ENCODE results near the gene GLB1L.
"Not testable (repeated sequence)": the region's sequence is repeated elsewhere in the genome, so short reads cannot be mapped to it uniquely, and the experiment has no call there.

The GLB1L gene

DNA sequence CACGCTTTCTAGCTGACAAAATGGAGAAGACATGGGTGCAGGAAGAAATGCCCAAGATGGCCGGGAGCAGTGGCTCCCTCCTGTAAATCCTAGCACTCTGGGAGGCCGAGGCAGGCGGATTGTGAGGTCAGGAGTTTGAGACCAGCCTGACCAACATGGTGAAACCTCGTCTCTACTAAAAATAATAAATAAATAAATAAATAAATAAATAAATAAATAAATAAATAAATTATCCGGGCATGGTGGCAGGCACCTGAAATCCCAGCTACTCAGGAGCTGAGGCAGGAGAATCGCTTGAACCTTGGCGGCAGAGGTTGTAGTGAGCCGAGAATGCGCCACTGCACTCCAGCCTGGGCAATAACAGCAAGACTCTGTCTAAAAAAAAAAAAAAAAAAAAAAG is 13.7 kb upstream of the GLB1L start:
- in situ Hi-C loops (cut with MboI; ENCODE audit: low pct_unique_long_range_greater_than_20kb, low sequenced_read_pairs); DNase-seq: not testable (repeated sequence)

DNA sequence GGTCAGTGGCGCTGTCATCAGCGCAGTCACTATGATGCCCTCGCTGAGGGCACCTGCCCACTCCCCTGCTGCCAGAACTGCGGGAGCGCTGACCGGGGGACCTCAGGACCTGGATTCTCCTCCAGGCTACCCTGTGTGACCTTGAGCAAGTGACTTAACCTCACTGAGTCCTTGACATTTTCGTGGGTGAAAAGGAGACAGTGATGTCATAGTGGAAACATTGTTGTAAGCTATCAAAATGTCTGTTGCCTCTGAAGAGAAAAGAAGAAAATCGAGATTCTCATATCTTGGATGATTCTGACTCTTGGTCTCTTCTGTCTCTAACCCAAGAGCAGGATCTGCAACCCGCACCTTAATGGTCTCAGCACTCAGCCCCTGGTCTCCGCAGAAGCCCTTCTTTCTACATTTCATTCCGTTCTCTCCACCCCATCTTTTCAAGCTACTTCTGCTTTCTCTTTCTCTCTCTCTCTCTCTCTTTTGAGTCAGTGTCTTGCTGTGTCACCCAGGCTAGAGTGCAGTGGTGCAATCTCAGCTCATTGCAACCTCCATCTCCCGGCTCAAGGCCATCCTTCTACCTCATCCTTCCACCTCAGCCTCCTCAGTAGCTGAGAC is 9.5 kb upstream of the GLB1L start:
- peak; percentile 72 for DNase-seq
- in situ Hi-C loops (cut with MboI; ENCODE audit: low pct_unique_long_range_greater_than_20kb, low sequenced_read_pairs) = no loop called here

DNA sequence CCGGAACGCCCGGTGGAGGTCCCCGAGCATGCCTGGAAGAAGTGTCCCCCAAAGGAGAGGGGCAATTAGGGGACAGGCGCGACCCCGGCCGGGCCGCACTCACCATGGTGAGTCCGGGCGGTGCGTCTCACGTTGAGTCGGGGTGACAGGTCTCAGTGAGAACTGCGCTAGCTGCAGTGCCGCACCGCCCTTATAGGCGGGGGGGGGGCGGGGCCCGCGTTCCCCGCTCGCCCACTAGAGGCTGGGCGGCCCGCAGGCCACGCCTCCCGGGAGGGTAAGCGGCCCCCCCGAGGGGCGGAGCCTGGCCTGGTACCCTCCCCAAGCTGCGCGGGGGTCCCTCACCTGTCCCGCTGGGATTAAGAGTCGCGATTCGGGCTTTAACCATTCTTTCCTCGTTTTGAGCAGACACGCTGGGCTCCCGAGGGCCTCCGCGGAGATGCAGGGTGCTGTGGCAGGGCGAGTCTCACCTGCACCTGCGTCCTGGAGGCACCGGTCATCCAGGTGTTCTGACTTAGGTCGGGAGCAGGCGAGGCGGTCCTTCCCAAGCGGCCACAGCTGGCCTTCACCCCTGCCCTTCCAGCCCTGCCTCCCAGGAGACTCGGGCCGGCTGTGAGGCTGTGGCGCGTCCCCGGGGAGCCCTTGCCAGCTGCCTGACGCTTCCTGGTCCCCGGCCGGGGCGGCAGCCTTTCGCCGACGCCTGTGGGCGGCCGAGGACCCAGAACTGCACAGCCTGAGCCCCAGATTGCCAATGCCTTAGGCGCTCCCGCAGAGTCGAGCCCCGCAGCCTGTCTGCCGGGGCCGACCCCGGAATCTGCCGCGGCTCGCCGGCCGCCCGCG is 8.7 kb upstream of the GLB1L start, which contains the start of gene TUBA4A:
TUBA4A (minus strand) TSS at position 166 of the 837 bp plus-strand sequence; CDS start at position 106, 60 bp downstream.
- in situ Hi-C loops (cut with MboI; ENCODE audit: low pct_unique_long_range_greater_than_20kb, low sequenced_read_pairs) = no loop called here
- peak; percentile 86 for DNase-seq

DNA sequence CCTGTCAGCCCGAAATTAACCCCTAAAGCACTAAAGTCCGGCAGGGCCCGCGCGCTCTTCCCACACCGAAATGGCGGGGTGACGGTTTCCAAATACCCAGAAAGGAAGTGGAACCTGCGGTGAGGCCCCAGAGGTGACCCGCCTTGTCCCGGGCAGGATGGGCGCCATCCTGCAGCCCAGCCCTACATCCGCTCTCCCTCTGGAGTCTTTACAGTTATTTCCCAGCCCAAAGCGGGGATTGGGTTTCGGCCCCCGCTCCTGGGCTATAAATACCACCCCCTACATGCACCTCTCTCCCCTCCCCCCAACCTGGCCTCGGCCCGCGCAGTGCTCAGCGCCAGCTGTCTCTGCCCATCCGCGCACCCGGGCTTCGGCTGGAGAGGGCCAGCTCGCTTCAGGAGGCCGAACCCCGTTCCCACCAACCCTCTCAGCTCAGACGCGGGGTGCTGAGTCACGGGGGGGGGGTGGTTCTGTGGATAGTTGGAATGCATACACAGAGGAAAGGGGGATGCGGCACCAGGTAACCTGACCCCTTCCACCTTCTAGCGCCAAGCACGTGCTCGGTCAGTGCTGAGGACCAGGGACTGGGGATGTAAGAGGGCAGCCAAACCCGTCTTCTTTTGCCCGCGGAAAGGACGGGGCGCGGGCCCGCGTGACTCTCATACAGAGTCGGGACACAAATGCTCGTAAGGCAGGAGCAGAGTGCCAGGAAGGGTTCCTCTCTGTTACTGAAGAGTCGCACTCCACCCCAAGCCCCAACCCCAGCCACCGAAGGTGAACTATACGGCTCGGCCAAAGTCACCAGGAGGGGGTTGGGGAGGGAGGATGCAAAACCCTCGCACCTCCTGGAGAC is 7.9 kb upstream of the GLB1L start, which contains the start of gene TUBA4B:
TUBA4B (plus strand) TSS at position 344 of the 853 bp plus-strand sequence; CDS start at position 509, 165 bp downstream.
- peak; percentile 72 for DNase-seq

DNA sequence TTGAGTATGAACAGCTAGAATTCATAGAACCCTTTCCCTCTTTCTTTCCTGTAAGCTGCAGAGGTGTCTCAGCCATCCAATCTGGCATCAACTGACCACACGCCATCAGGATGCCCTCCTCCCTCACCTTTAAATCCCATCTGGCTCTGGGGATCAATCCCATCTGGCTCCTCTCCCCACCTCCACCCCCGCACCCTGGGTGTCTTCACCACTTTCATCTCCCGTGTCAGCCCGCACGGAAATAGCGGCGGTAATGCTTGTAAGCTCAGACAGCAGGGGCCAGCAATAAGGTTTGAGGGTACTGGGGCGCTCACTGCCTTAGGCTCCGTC is 7.3 kb upstream of the GLB1L start:
- DNase-seq = no peak
- in situ Hi-C loops (cut with MboI; ENCODE audit: low pct_unique_long_range_greater_than_20kb, low sequenced_read_pairs) = no loop called here

More for the DNA sequence above, 7.9 kb upstream of the GLB1L start, which contains the start of gene TUBA4B:
- in situ Hi-C loops (cut with MboI; ENCODE audit: low pct_unique_long_range_greater_than_20kb, low sequenced_read_pairs) = no loop called here

DNA sequence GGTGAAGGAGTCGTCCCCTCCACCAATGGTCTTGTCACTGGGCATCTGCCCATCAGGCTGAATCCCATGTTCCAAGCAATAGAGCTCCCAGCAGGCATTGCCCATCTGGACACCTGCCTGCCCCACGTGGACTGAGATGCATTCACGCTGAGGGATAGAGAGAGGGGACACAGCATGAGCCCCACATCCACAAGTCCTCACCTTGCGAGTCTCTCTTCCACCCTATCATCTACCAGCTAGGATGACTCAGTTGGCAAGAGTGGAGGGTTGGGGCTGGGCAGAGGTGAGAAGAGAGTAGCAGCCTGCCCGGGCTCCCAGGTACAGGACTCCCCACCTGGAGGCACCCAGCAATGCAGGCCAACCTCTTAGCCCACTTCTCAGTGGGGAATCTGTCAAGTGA is 6.8 kb upstream of the GLB1L start:
- DNase-seq = no peak
- in situ Hi-C loops (cut with MboI; ENCODE audit: low pct_unique_long_range_greater_than_20kb, low sequenced_read_pairs) = no loop called here

DNA sequence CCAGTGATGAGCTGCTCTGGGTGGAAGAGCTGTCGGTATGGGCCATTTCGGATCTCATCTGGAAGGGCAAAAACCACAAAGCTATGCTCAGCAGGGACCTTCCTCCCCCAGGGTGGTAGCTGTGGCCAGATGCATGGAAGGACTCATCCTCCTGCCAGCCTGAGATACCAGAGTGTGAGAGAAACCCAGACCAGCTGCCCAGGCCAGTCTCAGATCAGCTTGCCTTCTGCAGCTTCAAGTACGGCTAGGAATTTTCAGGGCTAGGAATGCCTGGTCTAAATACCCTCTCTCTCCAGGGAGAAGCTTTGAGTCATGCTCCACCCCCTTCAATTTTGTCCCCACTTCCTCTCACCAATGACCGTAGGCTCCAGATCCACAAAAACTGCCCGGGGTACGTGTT is 6.4 kb upstream of the GLB1L start:
- in situ Hi-C loops (cut with MboI; ENCODE audit: low pct_unique_long_range_greater_than_20kb, low sequenced_read_pairs) = no loop called here
- no peak for DNase-seq

DNA sequence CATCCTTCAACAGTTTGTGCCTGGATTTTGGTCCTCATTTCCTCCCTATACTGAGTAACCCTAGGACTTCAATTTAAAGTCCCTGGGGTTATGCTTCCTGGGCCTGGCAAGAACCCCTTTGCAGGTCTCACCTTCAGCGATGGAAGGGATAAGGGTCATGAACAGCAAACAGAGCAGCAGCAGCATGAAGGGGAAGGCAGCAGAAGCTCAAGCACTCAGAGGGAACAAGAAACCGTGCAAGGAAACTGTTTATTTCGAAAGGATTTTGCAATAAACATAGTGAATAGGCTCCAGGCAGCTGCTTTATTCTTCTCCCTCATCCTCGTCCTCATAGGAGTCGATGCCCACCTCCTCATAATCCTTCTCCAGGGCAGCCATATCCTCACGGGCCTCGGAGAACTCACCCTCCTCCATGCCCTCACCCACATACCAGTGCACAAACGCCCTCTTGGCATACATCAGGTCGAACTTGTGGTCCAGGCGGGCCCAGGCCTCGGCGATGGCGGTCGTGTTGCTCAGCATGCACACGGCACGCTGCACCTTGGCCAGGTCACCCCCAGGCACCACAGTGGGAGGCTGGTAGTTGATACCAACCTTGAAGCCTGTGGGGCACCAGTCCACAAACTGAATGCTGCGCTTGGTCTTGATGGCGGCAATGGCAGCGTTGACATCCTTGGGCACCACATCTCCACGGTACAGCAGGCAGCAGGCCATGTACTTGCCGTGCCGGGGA is 5.0 kb upstream of the GLB1L start:
- in situ Hi-C loops (cut with MboI; ENCODE audit: low pct_unique_long_range_greater_than_20kb, low sequenced_read_pairs) = no loop called here
- DNase-seq = no peak

DNA sequence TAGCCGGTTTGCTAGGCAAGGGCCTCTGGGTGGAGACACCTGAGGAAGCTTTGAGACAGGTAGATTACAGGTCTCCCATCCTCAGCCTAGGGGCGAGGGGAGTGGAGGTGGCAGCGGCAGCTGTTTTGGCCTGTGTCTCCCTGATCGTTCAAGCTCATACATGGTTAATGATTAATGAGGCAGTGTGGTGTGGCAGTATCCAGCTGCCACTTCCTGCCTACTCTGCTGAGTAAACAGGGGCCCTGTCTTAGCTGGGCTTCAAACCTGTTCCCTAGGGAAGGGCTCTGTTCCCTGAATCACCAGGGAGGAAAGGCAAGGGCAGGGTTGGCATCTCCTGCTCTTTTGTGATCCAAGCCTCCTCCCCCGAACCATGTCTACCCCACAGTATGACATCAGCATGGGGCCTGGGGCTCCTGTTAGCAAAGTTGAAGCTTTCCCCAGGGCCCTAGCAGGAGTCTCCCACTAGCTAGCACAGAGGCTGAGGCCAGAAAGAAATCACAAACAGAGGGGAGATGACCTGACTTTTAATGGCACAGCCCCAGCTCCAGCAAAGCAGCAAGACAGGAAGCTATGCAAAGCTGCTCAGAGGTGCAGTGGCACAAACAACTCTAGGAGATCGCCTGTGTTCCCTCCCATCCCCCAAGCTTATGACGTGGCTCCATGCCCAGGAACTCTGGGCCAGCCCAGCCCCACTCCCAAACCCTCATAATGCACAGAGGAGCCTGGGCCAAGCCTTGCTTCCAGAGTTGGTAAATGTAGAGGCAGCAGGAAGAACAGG is 4.1 kb upstream of the GLB1L start:
- in situ Hi-C loops (cut with MboI; ENCODE audit: low pct_unique_long_range_greater_than_20kb, low sequenced_read_pairs) = no loop called here
- peak; percentile 74 for DNase-seq

DNA sequence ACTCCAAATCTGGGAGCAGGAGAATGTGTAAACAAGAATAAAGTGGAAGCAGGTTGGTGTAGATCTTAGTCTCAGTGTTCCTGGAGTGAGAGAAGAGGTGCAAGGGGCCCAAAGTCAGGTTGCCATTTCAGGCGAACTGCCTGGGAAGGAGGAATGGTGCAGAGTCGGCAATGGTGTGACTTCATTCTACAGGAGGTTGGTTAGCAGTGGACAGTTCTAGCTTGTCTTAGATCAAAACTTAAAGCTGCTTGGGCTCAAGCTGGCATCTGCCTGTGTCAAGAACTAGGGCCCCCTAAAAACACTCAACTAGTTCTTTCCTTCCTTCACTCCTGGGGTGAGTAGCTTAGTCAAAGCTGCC is 3.6 kb upstream of the GLB1L start:
- in situ Hi-C loops (cut with MboI; ENCODE audit: low pct_unique_long_range_greater_than_20kb, low sequenced_read_pairs) = no loop called here
- DNase-seq = no peak

DNA sequence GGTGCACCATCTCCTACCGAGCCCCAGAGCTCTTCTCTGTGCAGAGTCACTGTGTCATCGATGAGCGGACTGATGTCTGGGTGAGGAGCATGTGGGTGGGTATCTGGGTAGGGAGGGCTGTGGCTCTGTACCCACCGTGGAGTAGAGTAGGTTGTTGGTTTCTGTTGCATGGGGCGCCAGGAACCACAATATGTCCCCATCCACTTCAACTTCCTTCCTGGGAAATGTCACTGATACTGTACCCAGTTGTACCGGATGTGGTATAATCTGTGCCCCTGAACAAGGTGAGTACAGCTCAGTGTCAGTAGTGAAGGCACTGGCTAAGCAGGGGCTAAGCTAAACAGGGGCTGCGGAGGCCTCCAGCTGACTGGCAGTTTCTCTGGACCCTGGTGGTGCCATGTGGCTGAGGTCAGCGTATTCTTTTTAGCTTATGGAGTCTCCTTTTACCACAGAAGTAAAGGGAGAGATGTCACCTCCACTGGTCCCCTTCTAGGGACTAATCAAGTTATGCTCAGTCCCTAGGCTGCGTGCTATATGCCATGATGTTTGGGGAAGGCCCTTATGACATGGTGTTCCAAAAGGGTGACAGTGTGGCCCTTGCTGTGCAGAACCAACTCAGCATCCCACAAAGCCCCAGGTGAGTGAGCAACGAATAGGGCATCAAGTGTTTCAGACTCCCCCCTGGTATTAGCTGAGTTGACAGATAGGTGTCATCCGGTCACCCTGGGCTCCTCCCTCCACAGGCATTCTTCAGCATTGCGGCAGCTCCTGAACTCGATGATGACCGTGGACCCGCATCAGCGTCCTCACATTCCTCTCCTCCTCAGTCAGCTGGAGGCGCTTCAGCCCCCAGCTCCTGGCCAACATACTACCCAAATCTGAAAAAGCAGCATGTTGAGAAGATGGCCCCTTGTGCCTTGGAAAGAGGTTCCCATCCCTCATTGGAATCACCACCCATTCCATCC is 2.7 kb upstream of the GLB1L start:
- in situ Hi-C loops (cut with MboI; ENCODE audit: low pct_unique_long_range_greater_than_20kb, low sequenced_read_pairs) = no loop called here
- DNase-seq = peak; percentile 19

DNA sequence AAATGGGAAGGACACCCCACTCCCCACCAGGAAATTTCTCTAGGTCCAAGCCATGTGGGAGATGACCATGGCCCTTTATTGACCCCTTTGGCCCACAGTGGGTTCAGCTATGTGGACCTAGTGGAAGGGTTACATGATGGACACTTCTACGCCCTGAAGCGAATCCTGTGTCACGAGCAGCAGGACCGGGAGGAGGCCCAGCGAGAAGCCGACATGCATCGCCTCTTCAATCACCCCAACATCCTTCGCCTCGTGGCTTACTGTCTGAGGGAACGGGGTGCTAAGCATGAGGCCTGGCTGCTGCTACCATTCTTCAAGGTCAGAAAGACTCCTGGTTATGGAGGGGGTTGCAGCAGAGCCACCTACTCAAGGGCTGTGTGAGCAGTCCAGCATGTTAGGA is 1.3 kb upstream of the GLB1L start:
- in situ Hi-C loops (cut with MboI; ENCODE audit: low pct_unique_long_range_greater_than_20kb, low sequenced_read_pairs) = no loop called here
- no peak for DNase-seq

DNA sequence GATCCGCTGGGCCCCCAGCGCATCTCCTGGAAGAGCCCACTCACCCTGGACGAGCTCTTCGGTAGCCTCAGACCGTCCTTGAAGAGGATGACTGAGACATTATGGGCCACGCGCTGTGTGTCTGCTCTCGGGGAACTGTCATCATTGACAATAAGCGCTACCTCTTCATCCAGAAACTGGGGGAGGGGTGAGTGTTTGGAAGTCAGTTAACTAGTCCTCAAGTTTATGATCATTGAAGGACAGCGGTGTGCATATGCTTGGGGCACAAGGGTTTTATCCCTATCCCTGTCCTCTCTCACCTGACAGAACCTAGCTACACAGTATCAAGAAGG is 621 bp upstream of the GLB1L start:
- in situ Hi-C loops (cut with MboI; ENCODE audit: low pct_unique_long_range_greater_than_20kb, low sequenced_read_pairs) = no loop called here
- DNase-seq = no peak

DNA sequence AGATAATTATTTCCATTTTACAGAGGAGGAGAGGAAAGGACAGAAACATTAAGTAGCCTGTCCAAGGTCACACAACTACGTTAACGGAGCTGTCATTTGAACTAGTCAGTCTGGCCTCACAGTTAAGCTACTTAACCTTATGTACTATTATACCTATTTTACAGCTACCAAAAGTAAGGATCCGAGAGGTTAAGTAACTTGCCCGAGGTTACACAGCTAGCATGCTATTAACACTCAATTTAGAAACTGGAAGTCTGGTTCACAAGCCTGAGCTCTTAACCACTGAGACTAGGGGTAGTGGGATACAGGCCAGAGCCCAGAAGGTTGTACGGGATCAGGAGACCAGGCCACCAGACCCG is 476 bp downstream of the GLB1L start:
- in situ Hi-C loops (cut with MboI; ENCODE audit: low pct_unique_long_range_greater_than_20kb, low sequenced_read_pairs) = no loop called here
- no peak for DNase-seq

DNA sequence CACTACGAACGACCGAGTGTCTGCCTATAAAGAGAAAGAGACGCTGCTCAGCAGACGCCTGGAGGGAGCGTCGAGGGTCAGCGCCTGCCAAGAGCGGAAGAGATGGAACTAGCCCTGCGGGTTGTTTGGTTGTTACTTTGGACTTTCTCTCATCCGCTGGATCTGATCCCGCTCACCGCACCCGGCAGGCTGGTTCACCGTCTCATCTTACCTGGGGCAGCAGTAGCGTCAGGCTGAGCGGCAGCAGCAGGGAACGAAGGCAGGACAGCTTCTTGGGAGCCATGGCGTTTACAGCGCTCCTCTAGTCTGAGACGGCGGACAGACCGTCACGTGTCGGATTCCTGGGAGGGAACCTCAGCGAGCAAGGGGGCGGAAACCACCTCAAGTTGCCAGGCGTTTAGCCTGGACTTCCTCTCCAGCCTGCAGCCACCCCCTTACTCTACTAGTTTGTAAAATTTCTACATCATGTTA is 1.9 kb downstream of the GLB1L start:
- in situ Hi-C loops (cut with MboI; ENCODE audit: low pct_unique_long_range_greater_than_20kb, low sequenced_read_pairs) = no loop called here

DNA sequence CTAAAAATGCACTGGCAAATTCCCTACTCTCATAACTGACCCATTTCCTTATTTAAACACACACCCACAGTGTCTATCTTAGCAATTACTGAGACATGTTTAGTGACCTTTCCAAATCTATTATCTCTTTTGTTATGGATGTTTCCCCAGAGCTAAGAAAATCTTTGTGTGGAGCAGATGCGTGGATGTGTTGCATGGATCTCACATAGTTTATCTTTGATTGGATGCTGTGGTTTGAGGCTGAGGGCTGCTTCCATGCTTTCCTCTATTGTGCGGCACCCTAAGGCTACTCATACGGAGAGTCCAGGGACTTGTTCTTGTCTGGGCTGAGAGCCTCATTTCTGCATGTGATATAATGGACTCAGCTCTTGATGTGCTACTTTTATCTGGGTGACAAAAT is 10.9 kb downstream of the GLB1L start:
- DNase-seq = no peak
- in situ Hi-C loops (cut with MboI; ENCODE audit: low pct_unique_long_range_greater_than_20kb, low sequenced_read_pairs) = no loop called here

More for the DNA sequence above, 1.9 kb downstream of the GLB1L start:
- DNase-seq = no peak

DNA sequence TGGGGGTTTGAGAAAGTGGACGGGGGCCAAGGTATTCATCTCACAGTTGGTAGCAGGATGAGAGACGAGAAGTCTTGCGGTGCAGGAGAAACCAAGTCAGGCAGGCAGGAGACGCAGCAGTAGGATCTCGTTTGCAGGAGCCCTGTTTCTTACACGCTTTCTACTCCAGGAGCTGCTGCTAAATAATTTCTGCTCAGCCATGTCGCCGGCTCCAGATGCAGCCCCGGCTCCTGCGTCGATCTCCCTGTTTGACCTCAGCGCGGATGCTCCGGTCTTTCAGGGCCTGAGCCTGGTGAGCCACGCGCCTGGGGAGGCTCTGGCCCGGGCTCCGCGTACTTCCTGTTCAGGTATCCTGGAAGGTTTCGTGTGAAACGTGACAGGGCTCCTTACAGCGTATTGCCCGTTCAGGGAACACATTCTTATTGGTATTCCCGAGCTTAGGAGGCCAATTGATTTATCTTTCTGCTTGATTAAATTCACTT is 15.1 kb downstream of the GLB1L start:
- DNase-seq = peak; percentile 59
- in situ Hi-C loops (cut with MboI; ENCODE audit: low pct_unique_long_range_greater_than_20kb, low sequenced_read_pairs) = no loop called here

Measured in KBM-7 (cell line).